Central memory CD4-positive, alpha-beta T cell (primary cell): ENCODE data around the gene HSPBAP1.
A peak's percentile ranks its signal among the peaks of the same experiment; 100 is the strongest.
"Not testable (repeated sequence)": the region's sequence is repeated elsewhere in the genome, so short reads cannot be mapped to it uniquely, and the experiment has no call there.

Experiments used
- DNase-seq: peaks from one replicate; pipeline ENCODE4 v3.0.0; 2022

HSPBAP1 gene

DNA sequence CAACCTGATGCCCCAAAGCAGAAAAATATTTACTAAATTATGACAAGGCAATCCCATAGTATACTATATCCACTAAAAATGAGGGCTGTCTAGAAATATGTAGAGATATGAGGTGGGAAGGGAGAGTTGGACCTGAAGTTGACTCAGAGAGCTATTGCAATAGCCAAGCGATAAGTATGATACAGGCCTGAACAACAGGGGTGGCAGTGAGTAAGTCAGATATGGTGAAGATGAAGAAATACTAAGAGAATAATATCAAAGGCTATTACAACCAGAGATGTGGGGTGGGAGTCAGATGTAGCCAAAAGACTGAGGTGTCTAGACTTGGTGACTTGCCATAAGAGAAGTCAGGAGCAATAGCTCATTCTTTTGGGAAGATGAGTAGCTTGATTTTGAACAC, 9.2 kb downstream of the HSPBAP1 start:
- DNase-seq, result no peak

DNA sequence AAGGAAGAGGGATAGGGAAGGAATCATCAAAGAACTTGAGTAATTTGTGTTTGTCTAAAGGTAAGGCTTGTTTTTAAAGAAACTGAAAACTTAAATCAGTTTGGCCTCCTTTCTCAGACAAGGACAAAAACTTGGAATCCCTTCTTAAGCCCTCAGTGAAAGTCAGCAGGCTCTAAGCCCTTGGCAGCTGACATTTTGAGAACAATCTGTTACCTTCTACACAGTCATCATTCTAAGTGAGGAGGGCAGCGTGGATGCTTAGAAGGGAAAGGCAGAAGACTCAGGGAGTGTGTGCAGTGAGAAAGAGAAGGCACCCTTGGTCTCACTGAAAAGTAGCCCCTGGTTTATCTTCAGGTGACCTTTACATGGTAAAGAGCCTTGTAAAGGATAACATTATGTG, 10.8 kb downstream of the HSPBAP1 start:
- DNase-seq, result no peak

DNA sequence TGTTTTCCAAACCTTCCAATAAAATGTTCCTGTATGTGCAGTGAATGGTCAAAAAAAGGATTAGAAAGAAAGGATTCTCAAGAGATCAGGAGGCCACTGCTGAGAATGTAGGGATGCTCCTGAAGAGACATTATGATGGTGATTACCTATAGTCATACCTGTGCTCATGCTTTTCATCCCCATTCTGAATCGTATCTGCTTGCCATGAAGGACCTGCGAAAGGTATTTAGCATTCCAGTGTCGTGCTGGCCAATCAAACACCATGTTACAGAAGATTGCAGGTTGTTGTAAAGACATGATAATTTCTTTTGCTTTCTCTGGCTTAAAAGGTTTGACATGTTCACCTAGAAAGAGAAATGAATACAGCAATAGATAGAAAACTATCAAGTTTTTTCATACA, 16.1 kb downstream of the HSPBAP1 start:
- no peak for DNase-seq

DNA sequence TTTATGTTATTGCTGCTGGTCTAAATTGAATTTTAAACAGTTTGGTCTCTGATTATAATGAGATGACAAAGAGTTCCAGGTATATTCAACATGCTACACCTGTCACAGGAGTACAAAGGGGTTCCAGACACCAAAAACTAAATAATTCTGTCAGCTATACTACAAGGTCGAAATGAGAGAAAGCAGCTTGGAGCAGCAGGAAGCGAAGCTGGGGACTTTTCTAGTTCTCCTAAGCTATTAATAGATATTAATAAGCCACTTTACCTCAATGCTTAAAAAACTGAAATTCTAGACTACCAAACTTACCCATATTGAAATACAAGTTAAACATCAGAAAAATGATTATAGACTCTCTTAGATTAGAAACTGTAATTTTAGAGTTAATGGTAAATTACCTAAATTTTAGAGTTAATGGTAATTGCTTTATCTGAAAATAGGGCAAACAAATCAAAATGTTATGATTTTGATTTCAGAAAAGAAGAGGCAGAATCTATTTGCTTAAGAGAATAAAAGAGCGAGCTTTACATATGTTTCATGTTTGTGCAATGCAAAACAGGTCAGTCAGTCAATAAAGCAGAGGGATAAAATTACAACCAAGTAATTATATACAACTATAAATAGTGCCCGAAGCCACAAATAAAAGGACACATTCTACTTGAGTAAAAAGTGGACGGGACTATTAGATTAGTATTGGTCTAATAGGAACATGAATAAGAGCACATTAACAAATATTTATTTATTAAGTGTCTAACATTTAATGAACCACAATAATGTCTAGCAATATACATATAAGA, 16.8 kb downstream of the HSPBAP1 start:
- DNase-seq, result no peak

DNA sequence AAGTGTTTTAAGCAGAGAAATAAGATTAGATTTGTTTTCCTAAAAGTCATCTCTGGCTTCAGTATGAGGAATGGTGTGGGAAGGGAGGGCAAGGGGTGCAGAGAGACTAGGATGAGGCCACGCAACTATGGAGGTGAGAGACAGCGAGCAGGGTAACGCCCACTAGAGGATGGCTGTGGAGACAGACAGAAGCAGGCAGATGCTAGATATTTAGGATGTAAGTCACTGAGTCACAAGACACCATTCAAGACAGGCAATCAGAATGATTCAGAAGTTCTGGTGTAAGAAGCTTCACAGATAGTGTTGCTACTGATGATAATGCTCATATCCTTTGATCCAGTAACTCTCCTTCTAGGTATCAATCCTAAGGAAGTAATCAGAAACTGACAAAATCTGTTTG, 19.1 kb downstream of the HSPBAP1 start:
- no peak for DNase-seq

DNA sequence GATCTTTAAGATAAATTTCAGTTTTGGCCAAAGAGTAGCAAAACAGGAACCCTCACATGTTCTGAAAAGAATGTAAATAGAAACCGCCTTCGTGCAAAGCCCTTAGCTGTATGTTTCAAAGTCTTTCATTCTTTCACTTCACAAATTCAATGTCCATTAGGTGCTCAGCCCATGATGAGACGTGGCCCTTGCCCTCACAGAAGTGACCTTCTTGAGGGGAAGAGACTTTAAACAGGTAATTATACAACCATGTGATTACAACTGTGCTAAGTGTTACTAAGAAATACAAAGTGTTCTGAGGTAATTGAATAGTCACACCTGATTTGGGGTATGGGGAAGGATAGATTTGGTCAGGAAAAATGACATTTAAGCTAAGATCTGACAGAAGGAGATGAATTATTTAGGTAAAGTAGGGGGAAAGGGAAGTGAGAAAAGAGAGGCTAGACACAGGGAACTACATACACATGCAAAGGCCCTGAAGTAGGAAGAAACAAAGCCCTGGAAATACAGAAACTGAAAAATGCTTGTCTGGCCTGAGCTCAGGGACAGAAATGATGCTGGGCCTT, 19.6 kb downstream of the HSPBAP1 start:
- DNase-seq, result no peak

DNA sequence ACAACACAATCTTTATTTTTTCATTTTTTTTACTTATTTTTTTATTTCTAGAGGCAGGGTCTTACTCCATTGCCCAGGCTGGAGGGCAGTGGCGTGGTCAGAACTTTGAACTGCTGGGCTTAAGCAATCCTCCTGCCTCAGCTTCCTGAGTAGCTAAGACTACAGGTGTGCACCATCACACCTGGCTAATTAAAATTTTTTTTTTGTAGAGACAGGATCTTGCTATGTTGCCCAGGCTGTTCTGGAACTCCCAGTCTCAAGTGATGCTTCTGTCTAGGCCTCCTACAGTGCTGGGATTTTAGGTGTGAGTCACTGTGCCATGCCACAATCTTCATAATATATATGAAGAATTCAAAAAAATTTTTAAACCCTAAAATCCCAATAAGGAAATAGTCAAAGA, 20.8 kb downstream of the HSPBAP1 start:
- DNase-seq, result no peak

DNA sequence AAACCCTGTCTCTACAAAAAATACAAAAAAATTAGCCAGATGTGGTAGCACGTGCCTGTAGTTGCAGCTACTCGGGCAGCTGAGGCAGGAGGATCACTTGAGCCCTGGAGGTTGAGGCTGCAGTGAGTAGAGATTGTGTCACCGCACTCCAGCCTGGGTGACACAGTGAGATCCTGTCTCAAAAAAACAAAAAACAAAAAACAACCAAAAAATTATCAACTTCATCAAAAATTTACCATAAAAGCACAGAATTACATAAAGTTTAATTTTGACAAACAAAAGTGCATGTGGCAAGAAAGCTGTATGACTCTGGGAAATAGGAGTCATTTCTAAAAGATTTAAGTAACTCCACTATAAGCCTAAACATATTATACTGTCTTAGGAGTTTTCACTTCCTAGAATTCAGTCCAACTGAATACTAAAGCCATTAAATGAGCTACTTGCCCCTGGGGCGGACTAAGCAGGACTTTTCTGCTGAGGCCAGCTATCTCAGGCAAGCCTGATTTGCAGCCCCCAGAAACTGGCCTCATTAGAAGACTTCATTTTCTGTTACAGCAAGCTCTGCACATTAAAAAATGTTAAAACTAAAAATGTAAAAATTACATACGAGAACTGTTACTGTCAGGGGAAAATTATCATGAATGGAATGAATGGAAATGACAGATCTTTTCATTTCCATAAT, 23.0 kb downstream of the HSPBAP1 start:
- no peak for DNase-seq

DNA sequence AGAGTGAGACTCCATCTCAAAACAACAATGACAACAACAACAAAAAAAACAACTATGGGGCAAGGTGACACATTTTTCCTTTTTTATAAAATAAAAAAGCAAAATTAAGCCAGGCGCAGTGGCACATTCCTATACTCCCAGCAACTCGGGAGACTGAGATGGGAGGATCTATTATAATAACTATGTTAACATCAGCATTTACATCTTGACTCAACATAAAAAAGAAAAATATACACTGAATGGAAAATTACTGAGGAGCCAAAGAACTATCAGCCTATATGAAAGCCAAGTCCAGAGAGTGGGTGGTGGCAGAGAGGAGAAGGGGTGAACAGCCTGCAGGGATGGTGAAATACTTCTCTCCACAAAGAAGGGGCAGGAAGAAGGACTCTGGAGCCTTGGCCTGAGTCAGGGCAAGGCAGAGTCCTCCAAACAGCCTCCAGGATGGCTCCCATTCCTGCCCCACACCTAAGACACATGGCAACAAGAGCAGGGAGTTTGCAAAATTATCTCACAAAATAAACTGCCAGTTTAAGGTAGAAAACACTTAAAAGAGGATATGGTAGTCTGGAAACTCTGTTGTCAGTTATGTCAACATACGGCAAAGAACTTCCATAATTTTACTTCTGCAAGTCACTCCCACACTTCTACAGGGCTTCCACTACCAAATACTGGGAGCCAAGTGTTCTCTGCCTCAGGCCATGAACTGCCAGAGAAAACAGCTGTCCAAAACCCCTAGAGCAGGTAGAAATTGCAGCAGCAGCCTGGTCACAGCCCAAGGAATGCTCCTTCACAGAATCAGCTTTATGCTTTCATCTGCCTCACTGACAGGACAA, 25.9 kb downstream of the HSPBAP1 start:
- no peak for DNase-seq

DNA sequence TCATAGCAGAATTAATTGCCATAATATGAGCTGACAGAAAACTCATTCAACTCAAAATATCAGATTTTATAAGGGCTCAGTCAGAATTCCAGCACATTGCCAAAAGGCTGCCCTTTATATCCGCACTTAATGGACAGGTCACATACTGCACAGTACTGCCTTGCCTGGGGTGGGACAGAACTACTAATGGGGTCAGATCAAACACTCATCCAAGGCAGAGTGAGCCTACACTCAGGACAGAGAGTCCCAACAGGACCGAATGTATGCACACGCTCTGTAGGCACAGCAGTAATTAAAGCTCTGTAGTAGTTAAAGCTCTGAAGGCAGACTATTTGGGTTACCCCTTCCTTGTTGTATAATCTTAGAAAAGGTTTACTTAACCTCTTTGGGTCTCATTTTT, 27.2 kb downstream of the HSPBAP1 start:
- no peak for DNase-seq

DNA sequence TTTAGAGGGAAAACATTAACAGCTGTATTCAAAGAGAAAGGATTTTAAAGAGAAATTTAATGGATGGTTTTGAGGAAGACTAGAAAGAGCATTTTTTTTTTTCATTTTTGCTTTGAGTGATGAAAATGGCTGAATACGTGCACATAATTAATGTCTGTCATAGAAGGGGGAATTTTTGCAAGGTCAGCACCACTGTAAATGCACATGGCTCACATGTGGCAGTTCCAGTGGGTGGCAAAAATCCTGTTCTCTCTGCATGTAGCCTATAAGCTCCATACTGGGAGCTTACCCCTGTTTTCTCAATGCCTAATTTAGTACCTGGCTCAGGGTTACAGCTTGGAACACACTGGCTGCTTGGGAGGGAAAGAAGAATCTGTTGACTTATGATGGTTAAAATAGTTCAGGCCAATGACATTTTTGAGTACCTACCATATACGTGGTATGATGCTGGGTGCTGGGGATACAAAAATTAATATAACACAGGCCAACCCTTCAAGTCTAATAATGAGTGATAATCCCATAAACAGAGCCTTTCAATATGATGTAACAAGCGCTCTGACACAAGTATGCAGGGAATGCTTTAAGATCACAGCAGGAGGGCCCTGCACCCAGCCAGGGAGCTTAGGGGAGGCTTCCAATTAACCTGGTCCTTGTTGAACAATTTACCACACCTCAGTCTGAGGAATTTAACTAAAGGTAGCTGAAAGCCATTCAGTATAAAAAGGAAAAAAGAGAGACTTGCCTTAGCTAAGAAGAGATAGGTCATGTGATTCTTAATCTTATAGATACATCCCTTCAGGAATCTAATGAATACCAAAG, 33.0 kb downstream of the HSPBAP1 start:
- no peak for DNase-seq

DNA sequence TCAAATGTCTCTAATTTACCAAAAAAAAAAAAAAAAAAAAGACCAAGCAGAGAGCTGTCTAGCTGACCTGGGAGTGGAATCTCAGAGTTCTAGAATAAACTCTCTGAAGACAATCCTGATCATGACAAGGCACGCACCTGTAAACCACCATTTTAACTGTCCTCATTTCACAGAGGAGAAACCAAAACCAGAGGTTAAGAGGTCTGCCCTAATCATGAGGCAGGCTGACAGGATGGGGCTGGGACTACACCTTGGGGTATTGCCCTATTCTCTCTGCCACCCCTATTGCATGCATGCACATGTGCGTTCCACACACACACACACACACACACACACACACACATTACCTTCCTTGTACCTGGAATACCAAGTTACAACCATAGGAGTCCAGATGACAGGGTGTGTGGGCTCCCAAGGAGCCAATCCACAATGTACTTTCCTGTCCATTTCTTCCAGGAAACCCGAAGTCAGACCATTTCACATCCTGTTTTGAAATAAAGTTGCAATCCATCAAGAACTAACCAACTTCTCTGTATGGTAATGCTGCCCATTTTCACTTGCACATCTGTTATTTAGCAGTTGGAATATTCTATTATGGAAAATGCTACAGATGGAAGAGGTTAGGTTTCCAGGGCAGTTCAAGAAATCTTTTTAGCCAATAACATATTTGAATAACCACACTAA, 34.6 kb downstream of the HSPBAP1 start:
- DNase-seq, result no peak

DNA sequence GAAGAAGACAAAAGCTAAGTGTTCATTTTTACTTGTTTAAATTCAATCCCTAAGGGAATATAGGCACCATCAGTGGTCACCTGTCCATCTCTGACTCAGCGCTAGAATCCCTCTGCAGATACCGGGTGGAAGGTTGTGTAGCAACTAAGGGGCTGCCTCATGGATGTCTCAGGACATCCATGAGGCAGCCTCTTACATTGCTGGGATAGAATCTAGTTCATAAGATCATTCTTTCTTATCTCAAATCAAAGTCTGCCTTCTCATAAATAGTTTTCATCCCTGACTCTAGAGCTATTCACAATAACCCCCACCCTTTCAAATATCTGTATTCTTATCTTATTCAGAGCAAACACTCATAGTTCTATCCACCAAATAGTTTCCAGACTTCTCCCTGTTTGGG, 38.1 kb downstream of the HSPBAP1 start:
- no peak for DNase-seq

DNA sequence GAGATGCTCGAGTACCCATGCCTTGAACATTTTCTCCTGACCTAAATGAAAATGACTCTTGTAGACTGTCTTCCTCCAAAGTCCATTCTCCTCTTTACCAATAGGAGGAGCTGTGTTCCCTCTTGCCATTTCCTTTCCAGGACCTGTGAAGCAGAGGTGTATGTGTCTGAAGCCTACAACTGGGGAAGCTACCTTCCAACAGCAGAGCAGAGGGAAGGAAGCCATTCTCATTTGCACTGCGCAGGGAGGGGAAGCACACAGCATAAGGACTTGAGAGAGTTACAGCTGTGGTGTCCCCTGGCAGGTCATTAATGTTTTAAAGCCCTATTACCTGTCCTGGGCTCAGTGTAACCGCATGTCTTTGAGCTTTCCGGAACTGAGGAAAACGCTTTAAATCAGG, 38.7 kb downstream of the HSPBAP1 start:
- DNase-seq, result peak; percentile 33

DNA sequence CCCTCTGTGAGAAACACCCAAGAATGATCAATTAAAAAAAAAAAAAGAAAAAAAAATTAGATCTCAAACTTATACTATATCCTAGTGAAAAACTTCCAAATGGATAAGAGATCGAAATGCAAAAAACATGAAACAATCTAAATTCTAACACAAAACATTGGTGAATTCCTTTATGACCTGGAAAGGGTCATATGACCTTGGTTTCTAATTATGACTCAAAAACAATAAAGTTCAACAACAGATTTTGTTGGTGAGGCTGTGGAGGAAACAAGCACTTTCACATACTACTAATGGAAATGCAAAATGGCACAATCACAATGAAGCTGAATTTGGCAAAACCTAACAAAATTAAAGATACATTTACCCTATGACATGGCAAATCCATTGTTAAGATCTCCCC, 45.3 kb downstream of the HSPBAP1 start:
- DNase-seq, result no peak

DNA sequence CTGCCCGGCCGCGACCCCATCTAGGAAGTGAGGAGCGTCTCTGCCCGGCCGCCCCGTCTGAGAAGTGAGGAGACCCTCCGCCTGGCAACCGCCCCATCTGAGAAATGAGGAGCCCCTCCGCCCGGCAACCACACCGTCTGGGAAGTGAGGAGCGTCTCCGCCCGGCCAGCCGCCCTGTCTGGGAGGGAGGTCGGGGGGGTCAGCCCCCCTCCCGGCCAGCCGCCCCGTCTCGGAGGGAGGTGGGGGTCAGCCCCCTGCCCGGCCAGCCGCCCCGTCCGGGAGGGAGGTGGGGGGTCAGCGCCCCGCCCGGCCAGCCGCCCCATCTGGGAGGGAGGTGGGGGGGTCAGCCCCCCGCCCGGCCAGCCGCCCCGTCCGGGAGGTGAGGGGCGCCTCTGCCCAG, 46.3 kb downstream of the HSPBAP1 start:
- not testable (repeated sequence) for DNase-seq

DNA sequence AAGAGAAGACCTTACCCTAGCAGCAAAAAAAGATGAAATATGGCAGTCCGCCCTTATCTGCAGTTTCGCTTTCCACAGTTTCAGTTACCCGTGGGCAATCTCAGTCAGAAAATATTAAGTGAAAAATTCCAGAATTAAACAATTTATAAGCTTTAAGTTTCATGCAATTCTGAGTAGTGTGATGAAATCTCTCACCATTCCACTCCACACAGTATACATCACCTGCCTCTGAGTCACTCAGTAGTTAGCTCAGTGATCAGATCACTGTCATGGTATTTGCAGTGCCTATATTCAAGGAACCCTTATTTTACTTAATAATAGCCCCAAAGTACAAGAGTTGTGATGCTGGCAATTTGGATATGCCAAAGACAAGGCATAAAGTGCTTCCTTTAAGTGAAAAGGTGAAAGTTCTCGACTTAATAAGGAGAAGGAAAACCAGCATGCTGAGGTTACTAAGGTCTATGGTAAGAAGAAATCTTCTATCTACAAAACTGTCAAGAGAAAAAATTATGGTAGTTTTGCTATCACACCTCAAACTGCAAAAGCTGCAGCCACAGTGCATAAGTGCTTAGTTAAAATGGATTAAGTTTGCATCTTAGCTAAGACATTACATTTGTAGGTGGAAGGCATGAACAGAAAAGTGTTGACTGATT, 48.1 kb downstream of the HSPBAP1 start:
- DNase-seq, result no peak

DNA sequence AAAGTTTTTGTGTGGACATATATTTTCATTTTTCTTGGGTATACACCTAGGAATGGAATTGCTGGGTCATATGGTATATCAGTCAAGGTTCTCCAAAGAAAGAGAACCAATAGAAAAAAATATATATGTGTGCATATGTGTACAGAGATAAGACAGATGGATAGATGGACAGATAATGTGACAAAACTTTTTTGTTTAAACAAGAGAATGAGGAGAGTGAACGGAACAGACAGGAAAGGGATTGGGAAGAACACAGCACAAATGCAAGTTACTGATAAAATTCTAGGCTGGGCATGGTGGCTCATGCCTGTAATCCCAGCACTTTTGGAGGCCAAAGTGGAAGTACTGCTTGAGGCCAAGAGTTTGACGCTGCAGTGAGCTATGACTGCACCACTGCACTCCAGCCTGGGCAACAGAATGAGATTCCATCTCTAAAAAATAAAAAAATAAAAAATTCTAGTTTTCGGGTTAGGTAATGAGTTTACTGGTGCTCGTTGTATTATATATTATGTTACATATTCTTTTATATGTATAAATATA, 50.0 kb downstream of the HSPBAP1 start:
- DNase-seq, result no peak

DNA sequence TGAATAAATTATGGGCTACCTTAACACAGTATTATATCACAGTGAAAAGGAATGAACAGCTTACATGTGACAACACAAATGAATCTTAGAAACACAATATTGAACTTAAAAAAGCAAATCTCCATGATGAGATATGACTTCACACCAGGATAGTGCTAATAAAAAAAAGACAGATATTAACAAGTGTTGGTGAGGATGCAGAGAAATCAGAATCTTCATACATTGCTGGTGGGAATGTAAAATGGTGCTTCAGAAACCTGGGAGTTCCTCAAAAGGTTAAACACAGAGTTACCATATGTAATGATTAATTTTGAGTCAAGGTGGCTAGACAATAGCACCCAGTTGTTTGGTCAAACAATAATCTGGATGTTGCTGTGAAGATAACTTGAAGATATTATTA, 51.4 kb downstream of the HSPBAP1 start:
- no peak for DNase-seq

DNA sequence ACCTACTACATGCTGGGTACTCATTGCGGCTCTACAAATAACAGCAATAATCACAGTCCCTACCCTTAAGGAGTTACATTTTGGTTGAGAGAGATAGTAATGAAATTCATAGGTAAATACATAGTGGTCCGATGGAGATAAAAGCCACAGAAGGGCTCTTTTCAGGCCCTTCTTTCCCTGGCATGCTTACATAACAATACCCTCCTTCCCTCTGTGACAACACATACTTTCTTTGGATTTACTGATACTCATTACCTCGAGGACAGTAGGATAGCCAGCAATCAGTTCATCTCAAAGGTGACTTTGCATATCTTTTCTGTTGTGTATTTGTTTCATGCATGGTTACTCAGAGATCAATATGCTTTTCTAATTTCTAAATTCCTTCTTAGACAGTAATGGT, 54.5 kb downstream of the HSPBAP1 start:
- no peak for DNase-seq
